HL-60 (cell line): ENCODE results near the gene TAF1B.

Source experiments
- DNase-seq, 2 experiments: peaks; one replicate each; pipeline ENCODE4 v3.0.0-alpha.2; 2010 to 2020; ENCODE audit warnings: low read depth in 1 of 2, low spot score in 1 of 2
- H3K27ac ChIP-seq: fragments of 250-450 bp; sonication (Bioruptor Pico); replicated peaks from 2 replicates; pipeline ENCODE4 v1.5.1; 2020; ENCODE audit warnings: mild to moderate bottlenecking, moderate library complexity
- H3K27me3 ChIP-seq: fragments of 250-450 bp; sonication (Bioruptor Pico); 2 replicates; pipeline ENCODE4 v1.5.1; 2021; ENCODE audit warnings: mild to moderate bottlenecking, moderate library complexity; ENCODE audit not compliant: insufficient read depth, poor library complexity, severe bottlenecking
- H3K4me3 ChIP-seq: replicated peaks from 2 replicates; pipeline ENCODE4 v1.5.1; 2011; ENCODE audit warnings: mild to moderate bottlenecking, control low read depth, low read length; ENCODE audit not compliant: insufficient read depth
- CTCF ChIP-seq: IDR thresholded peaks from one replicate; pipeline ENCODE4 v1.5.1; 2011; ENCODE audit warnings: low read length, control low read depth, inconsistent platforms; ENCODE audit not compliant: insufficient read depth
- GABPA ChIP-seq: IDR thresholded peaks from 2 replicates; pipeline ENCODE4 v1.6.1; 2012; ENCODE audit warnings: low read depth
- POLR2AphosphoS5 ChIP-seq: IDR thresholded peaks from 2 replicates; pipeline ENCODE4 v1.6.1; 2012; ENCODE audit warnings: low read depth
- REST ChIP-seq: IDR thresholded peaks from 2 replicates; pipeline ENCODE4 v1.6.1; 2012; ENCODE audit warnings: low read depth; ENCODE audit not compliant: insufficient replicate concordance
- SPI1 ChIP-seq: IDR thresholded peaks from 2 replicates; pipeline ENCODE4 v1.6.1; 2012; ENCODE audit warnings: low read depth, mild to moderate bottlenecking, borderline replicate concordance

Gene TAF1B

GRCh38 chr2:9946818-9947217 is 103.5 kb downstream of the TAF1B start:
- H3K4me3 ChIP-seq, result no peak overlapping the region
- no peak overlapping the region for H3K27ac ChIP-seq
- DNase-seq, result no peak
- H3K27me3 ChIP-seq, result peaks cover 17% of the 10 kb centered on the region
- TF ChIP-seq POLR2AphosphoS5 (no peak), SPI1 (no peak), REST (no peak), GABPA (no peak), CTCF (no peak)

- no peak overlapping the region for H3K27ac ChIP-seq
- peaks cover 30% of the 10 kb centered on the region for H3K27me3 ChIP-seq
- DNase-seq, result no peak
- H3K4me3 ChIP-seq, result no peak overlapping the region
- TF ChIP-seq CTCF (no peak), SPI1 (no peak), GABPA (no peak), REST (no peak), POLR2AphosphoS5 (no peak)
Observed at GRCh38 chr2:9948721-9949120, 105.4 kb downstream of the TAF1B start.

- Histone ChIP-seq H3K27ac (no peak overlapping the region), H3K4me3 (no peak overlapping the region), H3K27me3 (peaks cover 33% of the 10 kb centered on the region)
- no peak for DNase-seq
- TF ChIP-seq REST (no peak), POLR2AphosphoS5 (no peak), GABPA (no peak), CTCF (no peak), SPI1 (no peak)
Observed at GRCh38 chr2:9949239-9949991, 106.1 kb downstream of the TAF1B start.
